ENCODE measurements around the gene KAZN. TPM values are rescaled to one million over a fixed set of nuclear protein-coding genes. Genes with fewer than 3 reads are reported as not detected.

Gene KAZN
- total RNA-seq, 1 donor from 2014 or later, result 0.60 TPM

GRCh38 chr1:14910984-14911721 is 312.7 kb downstream of the KAZN start:
- DNase-seq (ENCODE audit: low read depth in 2 of 2), result no peak

- DNase-seq (ENCODE audit: low read depth in 2 of 2), result no peak
Measured at GRCh38 chr1:14912839-14913481, 314.5 kb downstream of the KAZN start.

GRCh38 chr1:14913482-14914177 is 315.1 kb downstream of the KAZN start:
- DNase-seq (ENCODE audit: low read depth in 2 of 2), result no peak

- no peak for DNase-seq (ENCODE audit: low read depth in 2 of 2)
Measured at GRCh38 chr1:14914351-14914988, 316.0 kb downstream of the KAZN start.

GRCh38 chr1:14915356-14916054 is 317.0 kb downstream of the KAZN start:
- DNase-seq (ENCODE audit: low read depth in 2 of 2), result peak; percentile 33 to 54

- DNase-seq (ENCODE audit: low read depth in 2 of 2), result no peak
Measured at GRCh38 chr1:14919289-14919688, 320.8 kb downstream of the KAZN start.

GRCh38 chr1:14919751-14920150 is 321.3 kb downstream of the KAZN start:
- no peak for DNase-seq (ENCODE audit: low read depth in 2 of 2)

GRCh38 chr1:14921057-14921456 is 322.6 kb downstream of the KAZN start:
- DNase-seq (ENCODE audit: low read depth in 2 of 2), result peak; percentile 24 to 52

- no peak for DNase-seq (ENCODE audit: low read depth in 2 of 2)
Measured at GRCh38 chr1:14922942-14923726, 324.6 kb downstream of the KAZN start.

GRCh38 chr1:14923727-14924452 is 325.4 kb downstream of the KAZN start:
- DNase-seq (ENCODE audit: low read depth in 2 of 2), result peak; percentile 63 to 66

- peak; percentile 49 to 59 for DNase-seq (ENCODE audit: low read depth in 2 of 2)
Measured at GRCh38 chr1:14924455-14925331, 326.2 kb downstream of the KAZN start.

- DNase-seq (ENCODE audit: low read depth in 2 of 2), result no peak
Measured at GRCh38 chr1:14925336-14926136, 327.1 kb downstream of the KAZN start.

GRCh38 chr1:14926229-14926628 is 327.7 kb downstream of the KAZN start:
- peak; percentile 25 to 26 for DNase-seq (ENCODE audit: low read depth in 2 of 2)

GRCh38 chr1:14926818-14927575 is 328.5 kb downstream of the KAZN start:
- no peak for DNase-seq (ENCODE audit: low read depth in 2 of 2)

GRCh38 chr1:14928412-14928811 is 329.9 kb downstream of the KAZN start:
- DNase-seq (ENCODE audit: low read depth in 2 of 2), result no peak

- no peak for DNase-seq (ENCODE audit: low read depth in 2 of 2)
Measured at GRCh38 chr1:14928886-14929546, 330.5 kb downstream of the KAZN start.
